Stimulated activated CD8-positive, alpha-beta memory T cell treated with anti-CD3 and anti-CD28 coated beads, Interleukin-7, amount 100 ng/mL, for 4 hours (primary cell): Measurements from ENCODE around the gene PLEKHG3.
"Not testable (repeated sequence)": the region's sequence is repeated elsewhere in the genome, so short reads cannot be mapped to it uniquely, and the experiment has no call there.

ENCODE experiments used
- DNase-seq, 2 donors: peaks; one replicate each; pipeline ENCODE4 v3.0.0-alpha.2; 2020; ENCODE audit warnings: low read depth in 2 of 2

PLEKHG3 gene

DNA sequence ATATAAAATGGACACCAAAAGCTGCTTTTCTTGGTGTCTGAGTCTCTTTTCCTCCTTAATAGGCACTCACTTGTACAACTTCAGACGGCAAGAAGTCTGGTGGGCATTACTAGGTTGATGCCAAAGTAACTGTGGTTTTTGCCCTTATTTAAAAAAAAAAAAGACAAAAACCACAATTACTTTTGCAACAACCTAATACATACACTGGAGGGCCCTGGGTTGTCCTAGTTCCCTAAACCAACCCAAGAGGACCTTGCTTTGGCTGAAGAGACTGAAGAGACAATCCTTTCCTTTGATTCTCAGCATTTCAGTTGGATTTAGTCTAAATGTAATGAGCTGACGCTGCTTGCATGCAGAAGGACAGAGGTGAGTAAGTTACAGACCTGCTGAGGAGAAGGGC lies 16.2 kb upstream of the PLEKHG3 start:
- no peak for DNase-seq

- no peak for DNase-seq
These were observed 15.4 kb upstream of the PLEKHG3 start for GRCh38 chr14:64688811-64689281.

DNA sequence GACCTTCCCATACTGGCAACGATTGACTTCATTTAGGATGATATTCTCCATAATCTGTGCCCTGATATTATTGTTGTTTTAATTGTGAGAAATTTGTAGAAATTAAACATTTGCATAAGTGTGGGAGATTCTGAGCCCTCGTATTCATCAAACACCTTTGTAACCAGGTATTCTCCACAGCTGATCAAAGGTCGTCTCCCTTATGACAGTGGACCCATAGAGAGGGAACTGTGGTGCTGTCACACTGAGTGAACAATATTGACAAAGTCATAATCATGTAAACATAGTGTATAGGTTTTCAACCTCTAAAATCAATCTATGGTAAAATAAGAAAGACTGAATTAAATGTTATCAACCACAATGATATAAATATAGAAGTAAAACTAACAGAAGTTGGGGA lies 14.9 kb upstream of the PLEKHG3 start:
- no peak for DNase-seq

DNA sequence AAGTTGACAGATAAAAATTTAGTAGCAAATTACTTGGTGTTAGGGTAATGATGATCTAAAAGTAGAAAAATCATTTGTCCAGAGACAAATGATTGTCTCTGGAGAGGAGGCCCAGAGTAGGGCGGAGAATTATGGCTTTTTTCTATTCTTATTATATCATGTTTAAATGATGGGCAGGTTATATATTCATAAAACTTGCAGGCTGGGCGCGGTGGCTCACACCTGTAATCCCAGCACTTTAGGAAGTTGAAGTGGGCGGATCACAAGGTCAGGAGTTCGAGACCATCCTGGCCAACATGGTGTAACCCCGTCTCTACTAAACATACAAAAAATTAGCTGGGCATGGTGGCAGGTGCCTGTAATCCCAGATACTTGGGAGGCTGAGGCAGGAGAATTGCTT lies 13.6 kb upstream of the PLEKHG3 start:
- not testable (repeated sequence) for DNase-seq

DNA sequence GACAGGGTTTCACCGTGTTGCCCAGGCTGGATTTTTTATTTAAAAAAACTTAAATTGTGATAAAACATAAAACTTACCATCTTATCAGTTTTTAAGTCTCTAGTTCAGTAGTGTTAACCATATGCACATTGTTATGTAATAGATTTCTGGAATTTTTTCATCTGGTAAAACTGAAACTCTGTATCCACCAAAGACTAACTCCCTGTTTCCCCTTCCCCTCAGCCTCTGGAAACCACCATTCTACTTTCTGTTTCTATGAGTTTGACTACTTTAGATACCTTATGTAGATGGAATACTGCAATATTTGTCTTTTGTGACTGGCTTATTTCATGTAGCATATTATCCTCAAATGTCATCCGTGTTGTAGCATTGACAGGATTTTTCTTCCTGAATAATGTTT lies 12.8 kb upstream of the PLEKHG3 start:
- no peak for DNase-seq

DNA sequence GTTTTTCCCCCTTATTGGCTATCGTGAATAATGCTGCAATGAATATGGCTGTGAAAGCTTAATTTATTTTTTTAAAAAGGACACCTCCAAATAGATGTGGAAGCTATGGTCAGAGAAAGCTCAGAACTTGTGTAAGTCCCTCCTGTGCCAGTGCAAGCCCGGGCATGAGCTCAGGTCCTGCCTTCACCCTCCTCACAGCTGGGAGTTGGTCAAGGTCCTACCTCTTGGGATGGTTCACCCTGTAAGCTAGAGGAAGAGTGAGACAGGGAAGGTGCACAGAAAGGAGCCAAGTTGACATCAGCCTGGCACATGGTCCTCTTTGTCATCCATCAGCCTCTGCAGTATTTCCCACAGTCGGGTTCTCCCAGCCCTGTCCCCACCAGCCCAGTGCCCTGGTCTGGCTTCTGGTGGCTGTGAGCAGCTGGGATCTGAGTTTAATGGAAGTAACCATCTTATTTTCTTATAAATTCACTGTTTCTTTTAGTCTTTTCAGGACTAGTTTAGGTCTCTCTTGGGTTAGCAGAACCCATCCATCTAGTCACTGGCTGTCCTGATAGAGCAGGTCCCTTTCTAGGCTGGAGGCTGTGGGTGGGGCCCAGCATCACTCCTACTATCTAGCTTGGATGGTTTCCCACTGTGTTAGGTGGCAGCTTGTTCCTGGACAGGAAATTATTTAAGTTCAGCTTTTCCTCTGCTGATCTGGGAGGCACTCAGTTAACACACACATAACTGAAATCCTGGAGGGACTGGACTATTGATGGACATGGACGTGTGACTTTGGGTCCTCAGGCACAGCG lies 11.8 kb upstream of the PLEKHG3 start:
- DNase-seq: no peak

- DNase-seq: no peak
These were observed 11.0 kb upstream of the PLEKHG3 start for GRCh38 chr14:64692986-64693809.

GRCh38 chr14:64693810-64694165 lies 10.4 kb upstream of the PLEKHG3 start:
- DNase-seq: no peak

DNA sequence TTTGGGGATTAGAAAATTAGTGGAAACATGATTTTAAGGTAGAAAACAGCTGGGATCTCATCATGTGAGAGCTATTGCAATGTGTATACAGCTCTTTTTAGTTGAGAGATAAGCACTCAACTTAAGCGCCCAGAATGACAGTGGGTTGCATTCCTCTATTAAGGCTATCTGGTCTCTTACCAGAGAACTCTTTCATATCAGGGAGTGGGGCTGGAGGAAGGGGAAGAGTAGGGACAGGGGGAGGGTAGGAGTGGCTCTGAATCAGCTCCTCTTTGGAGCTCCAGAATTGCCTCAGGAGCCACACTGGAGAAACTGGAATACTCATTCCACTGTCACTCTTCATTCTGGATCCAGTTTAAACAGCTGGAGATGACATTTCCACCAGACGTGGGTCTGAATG lies 9.2 kb upstream of the PLEKHG3 start:
- DNase-seq: no peak

- no peak for DNase-seq
These were observed 7.8 kb upstream of the PLEKHG3 start for GRCh38 chr14:64696355-64696857.

GRCh38 chr14:64698903-64699302 lies 5.3 kb upstream of the PLEKHG3 start:
- DNase-seq: no peak

GRCh38 chr14:64700290-64700689 lies 3.9 kb upstream of the PLEKHG3 start:
- DNase-seq: no peak

DNA sequence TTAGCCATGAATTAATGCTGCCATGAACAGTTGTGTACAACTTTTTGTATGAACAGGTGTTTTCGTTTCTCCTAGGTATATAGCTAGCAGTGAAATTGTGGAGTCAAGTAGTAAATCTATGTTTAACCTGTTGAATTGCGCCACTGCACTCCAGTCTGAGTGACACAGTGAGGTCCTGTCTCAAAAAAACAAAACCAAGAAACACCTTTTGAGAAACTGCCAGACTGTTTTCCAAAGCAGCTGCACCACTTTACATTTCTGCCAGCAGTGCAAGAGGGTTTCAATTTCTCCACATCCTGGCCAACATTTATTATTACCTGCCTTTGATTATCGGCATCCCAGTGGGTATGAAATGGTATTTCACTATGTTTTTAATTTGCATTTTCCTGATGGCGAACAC lies 3.3 kb upstream of the PLEKHG3 start:
- DNase-seq: no peak

DNA sequence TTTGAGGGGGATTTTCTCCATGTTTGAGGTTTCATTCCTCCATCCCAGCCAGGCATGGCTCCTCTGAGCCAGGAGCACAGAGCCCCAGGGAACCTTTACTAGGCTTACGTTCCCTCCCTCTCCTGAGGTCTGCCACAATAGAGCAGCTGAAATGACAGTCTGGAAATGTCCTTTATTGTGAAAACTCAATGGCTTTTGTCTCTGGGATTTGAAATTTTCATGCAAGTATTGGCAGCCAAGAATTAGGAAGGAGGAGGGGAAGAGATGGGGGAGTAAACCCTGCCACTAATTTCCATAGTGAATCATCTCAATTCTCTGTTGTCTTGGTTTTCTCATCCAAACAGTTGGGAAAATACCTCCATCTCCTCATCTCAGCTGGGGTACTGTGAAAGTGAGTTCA lies 2.6 kb upstream of the PLEKHG3 start:
- DNase-seq: no peak

DNA sequence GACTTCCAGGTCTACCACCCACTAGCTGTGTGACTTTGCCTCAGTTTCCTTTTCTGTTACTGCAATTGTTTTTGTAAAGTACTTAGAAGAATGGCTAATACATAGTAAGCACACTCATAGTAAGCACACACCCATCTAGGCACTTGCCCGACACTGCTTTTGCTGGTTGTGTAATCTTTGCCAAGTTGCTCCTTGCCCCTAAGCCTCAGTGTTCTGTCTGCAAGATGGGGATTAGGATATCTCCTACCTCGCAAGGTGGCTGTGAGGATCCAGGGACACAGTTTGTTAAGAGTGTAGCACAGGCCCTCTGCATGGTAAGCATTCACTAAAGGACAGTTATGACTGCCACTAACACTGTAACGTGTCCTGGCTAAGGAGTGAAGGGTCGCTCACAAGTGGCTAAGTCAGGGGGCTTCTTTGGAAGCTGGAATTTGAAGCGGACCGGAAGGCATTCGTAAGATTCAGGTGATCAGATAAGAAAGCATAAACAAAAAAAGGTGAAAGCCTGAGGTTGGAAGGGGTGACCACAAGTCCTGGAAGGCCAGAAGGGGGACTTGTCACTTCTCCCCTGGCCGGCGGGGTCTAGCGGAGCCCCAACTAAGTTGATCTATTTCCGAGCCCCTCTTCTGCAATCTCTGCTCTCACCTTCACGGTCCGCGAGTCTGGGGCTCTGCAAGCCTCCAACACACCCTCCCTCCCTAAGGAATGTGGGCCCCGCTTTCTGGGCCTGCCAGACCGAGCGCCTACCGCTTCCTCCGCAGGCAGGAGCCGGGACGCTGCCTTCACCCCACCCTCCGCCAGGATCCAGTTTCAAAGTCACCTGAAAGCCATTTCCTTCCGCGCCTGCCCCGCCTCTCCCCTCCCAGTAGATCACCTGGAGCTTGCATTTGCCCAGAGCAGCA lies 1.5 kb upstream of the PLEKHG3 start:
- DNase-seq: no peak

- DNase-seq: no peak
These were observed 655 bp upstream of the PLEKHG3 start for GRCh38 chr14:64703395-64704142.

GRCh38 chr14:64704743-64705380 lies 638 bp downstream of the PLEKHG3 start:
- DNase-seq: no peak

DNA sequence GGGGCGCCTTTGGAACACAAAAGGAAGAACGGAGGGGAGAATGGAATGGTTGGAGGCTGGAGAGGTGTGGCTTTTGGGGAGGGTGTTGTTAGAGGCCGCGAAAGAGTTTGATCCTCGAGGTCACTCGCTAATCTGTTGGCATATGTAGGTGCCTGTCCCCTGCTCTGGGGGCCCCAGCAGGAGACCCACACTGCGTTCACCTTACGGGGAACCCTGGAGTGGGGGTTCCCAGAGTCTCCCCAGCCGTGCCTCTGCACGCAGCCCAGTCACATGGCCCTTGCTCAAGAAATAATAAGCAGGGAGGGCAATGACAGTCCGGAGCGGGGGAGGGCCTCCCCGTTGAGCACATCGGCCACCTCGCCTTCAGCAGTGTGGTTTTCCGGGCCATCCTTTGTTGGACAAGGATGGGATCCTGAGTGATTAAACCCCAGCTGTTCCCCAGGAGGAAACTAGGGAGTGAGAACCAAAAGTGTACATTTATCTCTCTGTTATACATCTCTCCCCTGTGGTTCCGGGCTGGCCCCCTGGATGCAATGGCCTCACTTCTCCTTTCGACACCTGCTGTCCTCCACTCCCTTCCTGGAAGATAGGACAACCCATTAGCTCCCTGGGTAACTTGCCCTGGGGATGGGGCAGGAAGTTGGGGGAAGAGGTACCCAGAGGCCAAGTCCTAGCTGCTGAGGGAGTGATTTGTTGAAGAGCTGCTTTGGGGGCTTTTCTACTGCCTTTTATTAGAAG lies 1.3 kb downstream of the PLEKHG3 start:
- no peak for DNase-seq

DNA sequence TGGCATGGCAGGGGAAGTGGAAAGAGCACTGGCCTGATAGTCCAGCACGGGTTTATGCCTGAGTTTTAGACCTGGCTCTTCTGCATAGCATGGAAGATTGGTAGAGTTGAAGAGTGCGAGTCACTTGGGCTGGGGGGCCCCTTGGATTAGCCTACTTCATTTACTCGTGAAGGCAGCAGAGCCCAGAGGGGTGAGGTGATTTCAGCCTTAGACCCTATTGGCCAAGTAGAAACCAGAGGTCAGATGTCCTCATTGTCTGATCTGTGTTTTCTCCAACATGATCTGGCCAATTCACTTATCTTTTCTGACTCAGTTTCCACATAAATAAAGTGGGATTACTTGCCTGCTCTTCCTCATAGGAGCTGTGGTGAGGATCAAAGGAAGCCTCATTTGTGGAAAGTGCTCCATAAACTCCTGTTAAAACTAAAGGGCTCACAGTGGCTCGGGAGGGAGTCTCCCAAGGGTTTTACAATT lies 1.9 kb downstream of the PLEKHG3 start:
- no peak for DNase-seq
